ENCODE measurements around the gene PRKAR1B.

DNA sequence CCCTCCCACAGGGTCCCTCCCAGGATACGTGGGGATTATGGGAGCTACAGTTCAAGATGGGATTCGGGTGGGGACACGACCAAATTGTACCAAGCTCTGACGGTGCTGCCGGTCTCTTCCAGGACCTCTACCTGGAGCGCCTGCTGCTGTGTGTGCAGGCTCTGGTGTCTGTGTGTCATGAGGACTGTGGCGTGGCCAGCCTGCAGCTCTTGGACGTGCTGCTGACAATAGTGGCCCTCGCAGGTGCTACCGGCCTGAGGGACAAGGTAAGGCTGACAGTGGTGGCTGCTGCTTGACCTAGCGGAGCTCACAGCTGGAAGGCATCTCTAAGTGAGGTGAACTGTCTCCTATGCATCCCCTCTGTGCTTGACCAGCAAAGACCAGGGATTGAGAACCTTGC lies 34.5 kb upstream of the PRKAR1B start:
- TF ChIP-seq EP300 (IDR thresholded peaks at IDR 0.05; ENCODE audit: borderline replicate concordance) (no peak), RAD21 (IDR thresholded peaks at IDR 0.05; ENCODE audit: low read depth) (no peak), CREB1 (IDR thresholded peaks at IDR 0.05; ENCODE audit: low read depth) (no peak), EGR1 (IDR thresholded peaks at IDR 0.05) (no peak), CEBPB (IDR thresholded peaks at IDR 0.05) (no peak), YY1 (IDR thresholded peaks at IDR 0.05; ENCODE audit: low read depth) (no peak)
- TF ChIP-seq, protein P1, sequence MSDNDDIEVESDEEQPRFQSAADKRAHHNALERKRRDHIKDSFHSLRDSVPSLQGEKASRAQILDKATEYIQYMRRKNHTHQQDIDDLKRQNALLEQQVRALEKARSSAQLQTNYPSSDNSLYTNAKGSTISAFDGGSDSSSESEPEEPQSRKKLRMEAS (IDR thresholded peaks at IDR 0.05): no peak
